ENCODE measurements around the gene FOXP1. TPM values are rescaled to one million over a fixed set of nuclear protein-coding genes. Genes with fewer than 3 reads are reported as not detected.

FOXP1 gene
- total and polyA plus RNA-seq, 9 of the 15 experiments (the other 6 are each of a cell fraction or from before 2014, with no cell fraction given) = 7.7 to 34.5 (median 13.7) TPM

GRCh38 chr3:71466483-71466882 lies 117.0 kb downstream of the FOXP1 start:
- TF ChIP-seq MAFK (IDR thresholded peaks at IDR 0.05; ENCODE audit: low read length) = peak; percentile 85
- no peak for TF ChIP-seq ZFP1 (CRISPR knock-in tag; IDR thresholded peaks at IDR 0.05)
- 0 out of 2 replicates have a peak, but pooled peaks have one; percentile 27 for TF ChIP-seq ESRRA (IDR thresholded peaks at IDR 0.05; ENCODE audit: borderline replicate concordance, low read depth)
- TF ChIP-seq, protein P1, sequence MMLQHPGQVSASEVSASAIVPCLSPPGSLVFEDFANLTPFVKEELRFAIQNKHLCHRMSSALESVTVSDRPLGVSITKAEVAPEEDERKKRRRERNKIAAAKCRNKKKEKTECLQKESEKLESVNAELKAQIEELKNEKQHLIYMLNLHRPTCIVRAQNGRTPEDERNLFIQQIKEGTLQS (IDR thresholded peaks at IDR 0.05) = peak; percentile 59; the same call in 1 of the 2 replicates
- TF ChIP-seq, protein P1 (CRISPR knock-in tag; conservative IDR thresholded peaks at IDR 0.05) = no peak
- peak; percentile 74 for TF ChIP-seq JUND (IDR thresholded peaks at IDR 0.05; ENCODE audit: borderline replicate concordance, low read depth, low read length)
- peak; percentile 69; the same call in 1 of the 3 replicates for TF ChIP-seq JUND (tag; IDR thresholded peaks at IDR 0.05; ENCODE audit: borderline replicate concordance, low read depth, low read length)
- peak; percentile 97 for TF ChIP-seq C11orf30 (IDR thresholded peaks at IDR 0.05; ENCODE audit: low read depth)
- TF ChIP-seq BRD9 (IDR thresholded peaks at IDR 0.05; ENCODE audit: low read depth, partially characterized antibody) = no peak
- TF ChIP-seq NFE2 (IDR thresholded peaks at IDR 0.05; ENCODE audit: low read depth) = peak; percentile 73
- 0 out of 2 replicates have a peak, but pooled peaks have one; percentile 23 for TF ChIP-seq GATA2 (CRISPR knock-in tag; IDR thresholded peaks at IDR 0.05)
- peak in 1 of 2 experiments; percentile 4; a peak in 1 of 4 replicates for TF ChIP-seq RCOR1 (IDR thresholded peaks at IDR 0.05; ENCODE audit: borderline replicate concordance in 1 of 2, low read depth in 2 of 2, low read length in 2 of 2)
- no peak for TF ChIP-seq PHF21A (IDR thresholded peaks at IDR 0.05; ENCODE audit: borderline replicate concordance, low read depth)
- TF ChIP-seq, protein P2, sequence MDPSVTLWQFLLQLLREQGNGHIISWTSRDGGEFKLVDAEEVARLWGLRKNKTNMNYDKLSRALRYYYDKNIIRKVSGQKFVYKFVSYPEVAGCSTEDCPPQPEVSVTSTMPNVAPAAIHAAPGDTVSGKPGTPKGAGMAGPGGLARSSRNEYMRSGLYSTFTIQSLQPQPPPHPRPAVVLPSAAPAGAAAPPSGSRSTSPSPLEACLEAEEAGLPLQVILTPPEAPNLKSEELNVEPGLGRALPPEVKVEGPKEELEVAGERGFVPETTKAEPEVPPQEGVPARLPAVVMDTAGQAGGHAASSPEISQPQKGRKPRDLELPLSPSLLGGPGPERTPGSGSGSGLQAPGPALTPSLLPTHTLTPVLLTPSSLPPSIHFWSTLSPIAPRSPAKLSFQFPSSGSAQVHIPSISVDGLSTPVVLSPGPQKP (CRISPR knock-in tag; IDR thresholded peaks at IDR 0.05) = no peak
- TF ChIP-seq MAFF (IDR thresholded peaks at IDR 0.05; ENCODE audit: low read length) = peak; percentile 87
- TF ChIP-seq MAFG (tag; conservative IDR thresholded peaks at IDR 0.05) = peak; percentile 89
- TF ChIP-seq FOSL1 (tag; conservative IDR thresholded peaks at IDR 0.05) = peak; percentile 58; the same call in 1 of the 2 replicates
- TF ChIP-seq TRIM25 (IDR thresholded peaks at IDR 0.05; ENCODE audit: borderline replicate concordance) = no peak
- no peak for TF ChIP-seq IFI16 (CRISPR knock-in tag; IDR thresholded peaks at IDR 0.05)
- no peak for TF ChIP-seq ZNF174 (CRISPR knock-in tag; IDR thresholded peaks at IDR 0.05)
- TF ChIP-seq DPF2 (IDR thresholded peaks at IDR 0.05) = 0 out of 2 replicates have a peak, but pooled peaks have one; percentile 16
- TF ChIP-seq ZNF316 (IDR thresholded peaks at IDR 0.05) = peak; percentile 97
- Histone ChIP-seq H3K79me2 (ENCODE audit: control insufficient read depth, insufficient read depth, low read length) (no peaks in the 10 kb centered on the region), H3K9me3 (replicated peaks; ENCODE audit: control insufficient read depth, insufficient read depth, low read depth, low read length) (no peaks in the 10 kb centered on the region), H3K27ac (ENCODE audit: extremely low read depth, low read depth, low read length) (0 out of 3 replicates have a peak overlapping the region, but pooled peaks have one; percentile 1), H4K20me1 (replicated peaks; ENCODE audit: control insufficient read depth, insufficient read depth, low read length) (no peaks in the 10 kb centered on the region), H2AFZ (ENCODE audit: low read depth, low read length) (peak overlapping the region; percentile 79), H3K4me1 (replicated peaks in 1 of 2; ENCODE audit: control insufficient read depth in 2 of 2, insufficient read depth in 2 of 2, low read length in 2 of 2) (peaks cover 0 to 16% of the 10 kb centered on the region in 2 experiments; a peak in 3 of 5 replicates), H3K36me3 (ENCODE audit: control insufficient read depth, insufficient read depth, low read length) (no peaks in the 10 kb centered on the region), H3K9ac (ENCODE audit: insufficient read depth in 1 of 2, low read depth in 2 of 2, low read length in 2 of 2) (peak overlapping the region in 1 of 2 experiments; percentile 34; a peak in 1 of 4 replicates), H3K4me2 (ENCODE audit: insufficient read depth, low read length) (peak overlapping the region; percentile 75), H3K27me3 (ENCODE audit: control insufficient read depth in 2 of 2, insufficient read depth in 2 of 2, low read length in 2 of 2) (no peaks in the 10 kb centered on the region), H3K9me1 (ENCODE audit: control insufficient read depth, insufficient read depth, low read length) (no peaks in the 10 kb centered on the region), H3K4me3 (no peak overlapping the region)
- FAIRE-seq (peak; percentile 91), DNase-seq (ENCODE audit: extremely low read depth in 1 of 4, low spot score in 3 of 4) (peak; percentile 60 to 74 (median 64)), ATAC-seq (peak; percentile 97)
- intact Hi-C loops (cut with micrococcal nuclease) (no loop called here), in situ Hi-C loops (cut with MboI) (no loop called here)
- CTCF ChIA-PET (ENCODE audit: low intra/inter-chr PET ratio) = no interaction called here
- POLR2A ChIA-PET = interaction anchor here (0.6 to 0.8 kb wide), 4 partner anchors 11 to 1154 kb away, joined by 3 read pairs; partner anchors contain the start of gene MDFIC2
- BruUV-seq (replicated peaks) = no TSS peak
- 1% methylated on average over 8 of the region's 10 CpGs for WGBS (ENCODE audit: insufficient coverage, low coverage, missing lambda C conversion rate)
